ENCODE data around the gene R3HDML. TPM values are rescaled to one million over a fixed set of nuclear protein-coding genes. Genes with fewer than 3 reads are reported as not detected.

R3HDML gene
- total and polyA plus RNA-seq, 2 of the 13 experiments (the other 11 are each of a cell fraction or from before 2014, with no cell fraction given) = not detected

- TF ChIP-seq, protein P1, sequence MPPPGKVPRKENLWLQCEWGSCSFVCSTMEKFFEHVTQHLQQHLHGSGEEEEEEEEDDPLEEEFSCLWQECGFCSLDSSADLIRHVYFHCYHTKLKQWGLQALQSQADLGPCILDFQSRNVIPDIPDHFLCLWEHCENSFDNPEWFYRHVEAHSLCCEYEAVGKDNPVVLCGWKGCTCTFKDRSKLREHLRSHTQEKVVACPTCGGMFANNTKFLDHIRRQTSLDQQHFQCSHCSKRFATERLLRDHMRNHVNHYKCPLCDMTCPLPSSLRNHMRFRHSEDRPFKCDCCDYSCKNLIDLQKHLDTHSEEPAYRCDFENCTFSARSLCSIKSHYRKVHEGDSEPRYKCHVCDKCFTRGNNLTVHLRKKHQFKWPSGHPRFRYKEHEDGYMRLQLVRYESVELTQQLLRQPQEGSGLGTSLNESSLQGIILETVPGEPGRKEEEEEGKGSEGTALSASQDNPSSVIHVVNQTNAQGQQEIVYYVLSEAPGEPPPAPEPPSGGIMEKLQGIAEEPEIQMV (CRISPR knock-in tag; IDR thresholded peaks at IDR 0.05; ENCODE audit: low read depth) = 0 out of 2 replicates have a peak, but pooled peaks have one; percentile 37
- no peak for TF ChIP-seq PHB2 (IDR thresholded peaks at IDR 0.05; ENCODE audit: partially characterized antibody)
- TF ChIP-seq CREM (IDR thresholded peaks at IDR 0.05) = no peak
- no peak for TF ChIP-seq CREM (CRISPR knock-in tag; IDR thresholded peaks at IDR 0.05)
- peak; percentile 27; the same call in 1 of the 2 replicates for TF ChIP-seq KDM6A (CRISPR knock-in tag; IDR thresholded peaks at IDR 0.05; ENCODE audit: low read depth)
- TF ChIP-seq ZBTB39 (CRISPR knock-in tag; IDR thresholded peaks at IDR 0.05) = peak; percentile 86; the same call in 1 of the 2 replicates
- no peak for TF ChIP-seq MTF1 (CRISPR knock-in tag; IDR thresholded peaks at IDR 0.05)
- peak; percentile 17; the same call in 1 of the 2 replicates for TF ChIP-seq MIXL1 (CRISPR knock-in tag; IDR thresholded peaks at IDR 0.05)
- TF ChIP-seq YEATS4 (CRISPR knock-in tag; IDR thresholded peaks at IDR 0.05; ENCODE audit: borderline replicate concordance) = peak; percentile 88
- TF ChIP-seq, protein P2, sequence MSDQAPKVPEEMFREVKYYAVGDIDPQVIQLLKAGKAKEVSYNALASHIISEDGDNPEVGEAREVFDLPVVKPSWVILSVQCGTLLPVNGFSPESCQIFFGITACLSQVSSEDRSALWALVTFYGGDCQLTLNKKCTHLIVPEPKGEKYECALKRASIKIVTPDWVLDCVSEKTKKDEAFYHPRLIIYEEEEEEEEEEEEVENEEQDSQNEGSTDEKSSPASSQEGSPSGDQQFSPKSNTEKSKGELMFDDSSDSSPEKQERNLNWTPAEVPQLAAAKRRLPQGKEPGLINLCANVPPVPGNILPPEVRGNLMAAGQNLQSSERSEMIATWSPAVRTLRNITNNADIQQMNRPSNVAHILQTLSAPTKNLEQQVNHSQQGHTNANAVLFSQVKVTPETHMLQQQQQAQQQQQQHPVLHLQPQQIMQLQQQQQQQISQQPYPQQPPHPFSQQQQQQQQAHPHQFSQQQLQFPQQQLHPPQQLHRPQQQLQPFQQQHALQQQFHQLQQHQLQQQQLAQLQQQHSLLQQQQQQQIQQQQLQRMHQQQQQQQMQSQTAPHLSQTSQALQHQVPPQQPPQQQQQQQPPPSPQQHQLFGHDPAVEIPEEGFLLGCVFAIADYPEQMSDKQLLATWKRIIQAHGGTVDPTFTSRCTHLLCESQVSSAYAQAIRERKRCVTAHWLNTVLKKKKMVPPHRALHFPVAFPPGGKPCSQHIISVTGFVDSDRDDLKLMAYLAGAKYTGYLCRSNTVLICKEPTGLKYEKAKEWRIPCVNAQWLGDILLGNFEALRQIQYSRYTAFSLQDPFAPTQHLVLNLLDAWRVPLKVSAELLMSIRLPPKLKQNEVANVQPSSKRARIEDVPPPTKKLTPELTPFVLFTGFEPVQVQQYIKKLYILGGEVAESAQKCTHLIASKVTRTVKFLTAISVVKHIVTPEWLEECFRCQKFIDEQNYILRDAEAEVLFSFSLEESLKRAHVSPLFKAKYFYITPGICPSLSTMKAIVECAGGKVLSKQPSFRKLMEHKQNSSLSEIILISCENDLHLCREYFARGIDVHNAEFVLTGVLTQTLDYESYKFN (CRISPR knock-in tag; conservative IDR thresholded peaks at IDR 0.05) = peak; percentile 70
- peak; percentile 98 for TF ChIP-seq ZFP90 (CRISPR knock-in tag; IDR thresholded peaks at IDR 0.05; ENCODE audit: borderline replicate concordance)
- no peak for TF ChIP-seq ZFP36L2 (CRISPR knock-in tag; IDR thresholded peaks at IDR 0.05)
- no peak; the same call in 1 of the 2 replicates for TF ChIP-seq KDM5B (CRISPR knock-in tag; IDR thresholded peaks at IDR 0.05; ENCODE audit: borderline replicate concordance)
- TF ChIP-seq RFX1 (IDR thresholded peaks at IDR 0.05) = no peak
- TF ChIP-seq ZNF367 (CRISPR knock-in tag; IDR thresholded peaks at IDR 0.05; ENCODE audit: borderline replicate concordance) = no peak
- TF ChIP-seq, protein P3, sequence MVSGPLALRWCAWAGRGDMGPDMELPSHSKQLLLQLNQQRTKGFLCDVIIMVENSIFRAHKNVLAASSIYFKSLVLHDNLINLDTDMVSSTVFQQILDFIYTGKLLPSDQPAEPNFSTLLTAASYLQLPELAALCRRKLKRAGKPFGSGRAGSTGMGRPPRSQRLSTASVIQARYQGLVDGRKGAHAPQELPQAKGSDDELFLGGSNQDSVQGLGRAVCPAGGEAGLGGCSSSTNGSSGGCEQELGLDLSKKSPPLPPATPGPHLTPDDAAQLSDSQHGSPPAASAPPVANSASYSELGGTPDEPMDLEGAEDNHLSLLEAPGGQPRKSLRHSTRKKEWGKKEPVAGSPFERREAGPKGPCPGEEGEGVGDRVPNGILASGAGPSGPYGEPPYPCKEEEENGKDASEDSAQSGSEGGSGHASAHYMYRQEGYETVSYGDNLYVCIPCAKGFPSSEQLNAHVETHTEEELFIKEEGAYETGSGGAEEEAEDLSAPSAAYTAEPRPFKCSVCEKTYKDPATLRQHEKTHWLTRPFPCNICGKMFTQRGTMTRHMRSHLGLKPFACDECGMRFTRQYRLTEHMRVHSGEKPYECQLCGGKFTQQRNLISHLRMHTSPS (CRISPR knock-in tag; IDR thresholded peaks at IDR 0.05; ENCODE audit: low read depth) = peak; percentile 94
- TF ChIP-seq TRIM24 (CRISPR knock-in tag; IDR thresholded peaks at IDR 0.05) = no peak
- TF ChIP-seq ZNF710 (CRISPR knock-in tag; IDR thresholded peaks at IDR 0.05; ENCODE audit: borderline replicate concordance) = no peak
Observed at GRCh38 chr20:44392776-44393607, 56.1 kb downstream of the R3HDML start (continued).

Measured in HepG2 (cell line).